ENCODE measurements around the gene TENT4B. TPM values are rescaled to one million over a fixed set of nuclear protein-coding genes. Genes with fewer than 3 reads are reported as not detected.

Gene TENT4B
- polyA plus RNA-seq, 1 of the 3 experiments (the other 2 are of a cell fraction) = 5.6 TPM

DNA sequence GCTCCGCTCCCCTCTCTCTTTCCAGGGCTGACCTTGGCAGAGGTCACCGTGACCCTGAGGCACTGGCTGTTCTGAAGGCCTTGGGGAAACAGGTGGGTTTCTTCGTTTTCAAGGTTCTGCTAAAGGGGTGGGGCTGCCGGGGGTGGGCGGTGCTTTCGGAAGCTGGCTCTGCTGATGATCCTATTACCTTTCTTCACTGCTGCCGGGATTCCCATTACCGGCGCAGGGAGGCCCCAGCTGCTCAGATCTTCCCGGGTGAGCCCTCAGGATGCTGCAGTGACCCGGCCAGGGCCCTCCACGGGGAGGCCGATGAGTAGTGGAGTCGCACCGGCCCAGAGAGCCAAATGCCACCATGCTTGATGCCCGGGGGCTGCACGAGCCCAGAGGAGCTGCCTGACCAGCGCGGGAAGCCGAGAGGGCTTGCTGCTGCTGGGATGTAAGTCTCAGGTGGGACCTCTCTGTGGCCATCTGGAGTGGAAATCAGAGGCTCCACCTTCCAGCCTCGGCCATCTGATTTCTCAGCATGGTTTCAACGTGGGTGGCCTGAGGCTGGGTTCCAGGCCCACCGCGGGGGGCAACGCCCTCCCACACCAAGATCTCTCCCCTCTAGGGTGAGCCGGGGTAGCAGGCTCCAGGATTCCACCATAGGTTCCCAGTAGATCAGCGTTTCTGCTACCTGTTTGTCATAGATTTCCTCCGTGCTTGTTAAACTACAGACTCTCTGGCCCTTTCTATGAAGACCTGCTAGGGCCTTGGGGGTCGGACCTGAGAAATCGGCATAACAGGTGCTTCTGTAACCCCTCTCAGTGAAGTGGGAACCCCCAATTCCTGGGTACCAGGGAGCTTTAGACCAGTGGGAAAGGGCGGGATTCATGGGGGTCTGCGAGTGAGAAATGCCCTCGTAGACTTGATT lies 91.7 kb downstream of the TENT4B start:
- H3F3A ChIP-seq (replicated peaks; ENCODE audit: insufficient read depth) = no peaks in the 10 kb centered on the region
- H4K20me1 ChIP-seq (ENCODE audit: insufficient read depth) = no peaks in the 10 kb centered on the region
- no peaks in the 10 kb centered on the region for H3K27me3 ChIP-seq (ENCODE audit: insufficient read depth)
- H3K9ac ChIP-seq = no peak overlapping the region; the same call in 1 of the 2 replicates
- CTCF ChIA-PET = interaction anchor here (0.7 to 2.9 kb wide), 15 partner anchors 9 to 421 kb away, joined by 3 to 9 read pairs (median 5); partner anchors contain the start of gene CNEP1R1
- H3K27ac ChIP-seq (ENCODE audit: low read depth in 2 of 2, low read length in 1 of 2) = no peak overlapping the region
- H3K79me2 ChIP-seq (ENCODE audit: insufficient read depth) = peaks cover 5% of the 10 kb centered on the region; the same call in 1 of the 2 replicates
- no peak for TF ChIP-seq GATA2 (CRISPR knock-in tag; IDR thresholded peaks at IDR 0.05)
- TF ChIP-seq, protein P1, sequence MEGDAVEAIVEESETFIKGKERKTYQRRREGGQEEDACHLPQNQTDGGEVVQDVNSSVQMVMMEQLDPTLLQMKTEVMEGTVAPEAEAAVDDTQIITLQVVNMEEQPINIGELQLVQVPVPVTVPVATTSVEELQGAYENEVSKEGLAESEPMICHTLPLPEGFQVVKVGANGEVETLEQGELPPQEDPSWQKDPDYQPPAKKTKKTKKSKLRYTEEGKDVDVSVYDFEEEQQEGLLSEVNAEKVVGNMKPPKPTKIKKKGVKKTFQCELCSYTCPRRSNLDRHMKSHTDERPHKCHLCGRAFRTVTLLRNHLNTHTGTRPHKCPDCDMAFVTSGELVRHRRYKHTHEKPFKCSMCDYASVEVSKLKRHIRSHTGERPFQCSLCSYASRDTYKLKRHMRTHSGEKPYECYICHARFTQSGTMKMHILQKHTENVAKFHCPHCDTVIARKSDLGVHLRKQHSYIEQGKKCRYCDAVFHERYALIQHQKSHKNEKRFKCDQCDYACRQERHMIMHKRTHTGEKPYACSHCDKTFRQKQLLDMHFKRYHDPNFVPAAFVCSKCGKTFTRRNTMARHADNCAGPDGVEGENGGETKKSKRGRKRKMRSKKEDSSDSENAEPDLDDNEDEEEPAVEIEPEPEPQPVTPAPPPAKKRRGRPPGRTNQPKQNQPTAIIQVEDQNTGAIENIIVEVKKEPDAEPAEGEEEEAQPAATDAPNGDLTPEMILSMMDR (IDR thresholded peaks at IDR 0.05) = no peak
- TF ChIP-seq RXRA (IDR thresholded peaks at IDR 0.05; ENCODE audit: borderline replicate concordance, low read depth) = no peak
- no peak for TF ChIP-seq FOXJ3 (CRISPR knock-in tag; IDR thresholded peaks at IDR 0.05)
- TF ChIP-seq, protein P2, sequence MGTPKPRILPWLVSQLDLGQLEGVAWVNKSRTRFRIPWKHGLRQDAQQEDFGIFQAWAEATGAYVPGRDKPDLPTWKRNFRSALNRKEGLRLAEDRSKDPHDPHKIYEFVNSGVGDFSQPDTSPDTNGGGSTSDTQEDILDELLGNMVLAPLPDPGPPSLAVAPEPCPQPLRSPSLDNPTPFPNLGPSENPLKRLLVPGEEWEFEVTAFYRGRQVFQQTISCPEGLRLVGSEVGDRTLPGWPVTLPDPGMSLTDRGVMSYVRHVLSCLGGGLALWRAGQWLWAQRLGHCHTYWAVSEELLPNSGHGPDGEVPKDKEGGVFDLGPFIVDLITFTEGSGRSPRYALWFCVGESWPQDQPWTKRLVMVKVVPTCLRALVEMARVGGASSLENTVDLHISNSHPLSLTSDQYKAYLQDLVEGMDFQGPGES (IDR thresholded peaks at IDR 0.05; ENCODE audit: low read depth, low read length) = no peak
- TF ChIP-seq, protein P3, sequence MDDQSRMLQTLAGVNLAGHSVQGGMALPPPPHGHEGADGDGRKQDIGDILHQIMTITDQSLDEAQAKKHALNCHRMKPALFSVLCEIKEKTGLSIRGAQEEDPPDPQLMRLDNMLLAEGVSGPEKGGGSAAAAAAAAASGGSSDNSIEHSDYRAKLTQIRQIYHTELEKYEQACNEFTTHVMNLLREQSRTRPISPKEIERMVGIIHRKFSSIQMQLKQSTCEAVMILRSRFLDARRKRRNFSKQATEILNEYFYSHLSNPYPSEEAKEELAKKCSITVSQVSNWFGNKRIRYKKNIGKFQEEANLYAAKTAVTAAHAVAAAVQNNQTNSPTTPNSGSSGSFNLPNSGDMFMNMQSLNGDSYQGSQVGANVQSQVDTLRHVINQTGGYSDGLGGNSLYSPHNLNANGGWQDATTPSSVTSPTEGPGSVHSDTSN (IDR thresholded peaks at IDR 0.05) = no peak
- no peak for TF ChIP-seq MAX (IDR thresholded peaks at IDR 0.05; ENCODE audit: low read depth)
- TF ChIP-seq YY1 (IDR thresholded peaks at IDR 0.05; ENCODE audit: low read depth) = no peak
- H3K4me1 ChIP-seq (ENCODE audit: control insufficient read depth in 1 of 2, insufficient read depth in 2 of 2, low read depth in 1 of 2, low read length in 1 of 2) = peaks cover 0 to 13% of the 10 kb centered on the region in 2 experiments; a peak in 1 of 4 replicates
- no peaks in the 10 kb centered on the region for H3K9me2 ChIP-seq
- 71% methylated on average over 18 of the region's 33 CpGs for WGBS (ENCODE audit: low lambda C conversion rate)
- no peaks in the 10 kb centered on the region for H3K36me3 ChIP-seq (replicated peaks in 1 of 2; ENCODE audit: control insufficient read depth in 1 of 2, insufficient read depth in 2 of 2, low read length in 1 of 2)
- POLR2A ChIA-PET = interaction anchor here (0.8 to 1.2 kb wide), 2 partner anchors 10 to 65 kb away, joined by 3 to 4 read pairs; no protein-coding TSS in a partner anchor
- DNase-seq = no peak
- 0 out of 4 replicates have a peak overlapping the region, but pooled peaks of 1 of the 2 experiments have one; percentile 66 for H3K4me3 ChIP-seq (ENCODE audit: low read depth in 2 of 2, low read length in 1 of 2)
- H3K4me2 ChIP-seq = peak overlapping the region; percentile 79
- no peaks in the 10 kb centered on the region for H3K9me3 ChIP-seq
- H2AFZ ChIP-seq (ENCODE audit: low read depth) = peak overlapping the region; percentile 90

All from SK-N-SH (cell line).